ENCODE data around the gene C4BPA. TPM values are rescaled to one million over a fixed set of nuclear protein-coding genes. Genes with fewer than 3 reads are reported as not detected.

The C4BPA gene
- total RNA-seq, 1 donor from 2014 or later: not detected

DNA sequence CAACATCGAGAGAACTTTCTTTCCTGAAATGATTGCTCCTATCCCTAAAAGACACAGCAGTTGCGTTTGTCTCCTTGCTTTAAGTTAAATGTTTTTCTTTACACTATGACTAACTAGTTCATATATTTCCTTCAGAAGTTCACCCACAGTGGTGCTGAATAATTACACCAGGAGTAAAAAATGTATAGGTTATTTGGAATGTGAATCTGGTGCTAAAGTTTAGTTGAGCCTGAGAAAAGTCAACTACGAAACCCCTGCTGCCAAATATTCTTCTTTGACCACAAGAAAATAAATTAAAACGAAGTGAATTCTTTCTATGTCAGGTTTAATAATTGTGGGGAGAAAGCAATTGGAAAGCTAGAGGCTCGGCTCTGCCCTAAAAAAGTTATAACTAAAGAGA, 52.8 kb downstream of the C4BPA start:
- DNase-seq: no peak
- TF ChIP-seq, protein P1, sequence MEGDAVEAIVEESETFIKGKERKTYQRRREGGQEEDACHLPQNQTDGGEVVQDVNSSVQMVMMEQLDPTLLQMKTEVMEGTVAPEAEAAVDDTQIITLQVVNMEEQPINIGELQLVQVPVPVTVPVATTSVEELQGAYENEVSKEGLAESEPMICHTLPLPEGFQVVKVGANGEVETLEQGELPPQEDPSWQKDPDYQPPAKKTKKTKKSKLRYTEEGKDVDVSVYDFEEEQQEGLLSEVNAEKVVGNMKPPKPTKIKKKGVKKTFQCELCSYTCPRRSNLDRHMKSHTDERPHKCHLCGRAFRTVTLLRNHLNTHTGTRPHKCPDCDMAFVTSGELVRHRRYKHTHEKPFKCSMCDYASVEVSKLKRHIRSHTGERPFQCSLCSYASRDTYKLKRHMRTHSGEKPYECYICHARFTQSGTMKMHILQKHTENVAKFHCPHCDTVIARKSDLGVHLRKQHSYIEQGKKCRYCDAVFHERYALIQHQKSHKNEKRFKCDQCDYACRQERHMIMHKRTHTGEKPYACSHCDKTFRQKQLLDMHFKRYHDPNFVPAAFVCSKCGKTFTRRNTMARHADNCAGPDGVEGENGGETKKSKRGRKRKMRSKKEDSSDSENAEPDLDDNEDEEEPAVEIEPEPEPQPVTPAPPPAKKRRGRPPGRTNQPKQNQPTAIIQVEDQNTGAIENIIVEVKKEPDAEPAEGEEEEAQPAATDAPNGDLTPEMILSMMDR (IDR thresholded peaks at IDR 0.05; ENCODE audit: borderline replicate concordance): no peak
- intact Hi-C loops (cut with micrococcal nuclease): no loop called here
- peaks cover 31% of the 10 kb centered on the region for H3K9me3 ChIP-seq (replicated peaks)
- H3K36me3 ChIP-seq: no peaks in the 10 kb centered on the region
- no peaks in the 10 kb centered on the region for H3K27me3 ChIP-seq (ENCODE audit: low read depth)
- no peaks in the 10 kb centered on the region for H3K4me1 ChIP-seq
- no peak overlapping the region for H3K4me3 ChIP-seq
- H3K27ac ChIP-seq (replicated peaks): no peak overlapping the region

GRCh38 chr1:207164086-207164485, 60.1 kb downstream of the C4BPA start:
- no peak for DNase-seq
- no peaks in the 10 kb centered on the region for H3K27me3 ChIP-seq (ENCODE audit: low read depth)
- TF ChIP-seq, protein P1 (IDR thresholded peaks at IDR 0.05; ENCODE audit: borderline replicate concordance): no peak
- H3K9me3 ChIP-seq (replicated peaks): peaks cover 6% of the 10 kb centered on the region
- no peak overlapping the region for H3K4me3 ChIP-seq
- intact Hi-C loops (cut with micrococcal nuclease): no loop called here
- no peak overlapping the region for H3K27ac ChIP-seq (replicated peaks)
- H3K4me1 ChIP-seq: no peaks in the 10 kb centered on the region
- H3K36me3 ChIP-seq: no peaks in the 10 kb centered on the region

DNA sequence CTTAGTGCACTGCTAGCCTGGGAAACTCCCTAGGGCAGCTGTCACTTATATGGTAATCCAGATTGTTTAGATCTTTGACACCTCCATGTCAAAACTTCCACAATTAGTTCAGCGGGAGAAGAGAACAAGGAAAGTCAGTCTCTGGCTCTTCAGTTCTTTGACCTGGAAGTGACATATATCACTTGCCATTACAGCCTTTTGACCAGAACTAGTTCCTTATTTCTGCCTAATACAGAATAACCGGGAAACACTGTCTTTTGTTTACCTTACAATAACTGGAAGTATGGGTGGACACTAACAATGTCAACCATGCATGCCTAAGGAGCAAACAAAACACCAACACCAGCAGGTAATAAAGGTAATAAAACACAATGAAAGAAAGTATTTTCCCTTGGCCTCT, 68.3 kb downstream of the C4BPA start:
- TF ChIP-seq, protein P1 (IDR thresholded peaks at IDR 0.05; ENCODE audit: borderline replicate concordance): no peak
- no peaks in the 10 kb centered on the region for H3K9me3 ChIP-seq (replicated peaks)
- no peak overlapping the region for H3K27ac ChIP-seq (replicated peaks)
- no peaks in the 10 kb centered on the region for H3K27me3 ChIP-seq (ENCODE audit: low read depth)
- no peak for DNase-seq
- no peak overlapping the region for H3K4me3 ChIP-seq
- no peaks in the 10 kb centered on the region for H3K4me1 ChIP-seq
- intact Hi-C loops (cut with micrococcal nuclease): loop anchor here (10.0 kb wide), 1 partner anchor 232 kb away; no protein-coding TSS in a partner anchor
- no peaks in the 10 kb centered on the region for H3K36me3 ChIP-seq

DNA sequence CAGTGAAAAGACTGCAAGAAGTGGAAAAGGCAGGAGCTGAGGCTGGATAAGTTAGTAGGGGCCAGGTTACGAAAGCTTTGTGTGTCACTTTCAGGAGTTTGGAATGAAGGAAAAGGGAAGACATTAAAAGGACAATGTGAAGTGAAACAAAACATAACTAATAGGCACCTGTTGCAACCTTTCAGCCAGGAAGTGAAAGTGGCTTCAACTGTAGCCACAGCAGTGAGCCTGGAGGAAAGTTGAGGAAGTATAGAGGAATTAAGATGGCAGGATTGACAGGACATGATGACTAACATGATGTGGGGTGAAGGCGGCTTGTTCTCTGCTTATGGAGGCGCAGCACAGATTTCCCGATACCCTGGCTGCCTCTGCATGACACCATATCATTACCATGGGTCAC, 68.9 kb downstream of the C4BPA start:
- no peak for DNase-seq
- Histone ChIP-seq H3K36me3 (no peaks in the 10 kb centered on the region), H3K4me3 (no peak overlapping the region), H3K4me1 (no peaks in the 10 kb centered on the region), H3K9me3 (replicated peaks) (no peaks in the 10 kb centered on the region), H3K27me3 (ENCODE audit: low read depth) (no peaks in the 10 kb centered on the region), H3K27ac (replicated peaks) (no peak overlapping the region)
- TF ChIP-seq, protein P1 (IDR thresholded peaks at IDR 0.05; ENCODE audit: borderline replicate concordance): no peak
- intact Hi-C loops (cut with micrococcal nuclease): loop anchor here (10.0 kb wide), 1 partner anchor 232 kb away; no protein-coding TSS in a partner anchor

GRCh38 chr1:207173396-207173795, 69.4 kb downstream of the C4BPA start:
- no peak for DNase-seq
- Histone ChIP-seq H3K27ac (replicated peaks) (no peak overlapping the region), H3K4me1 (no peaks in the 10 kb centered on the region), H3K9me3 (replicated peaks) (no peaks in the 10 kb centered on the region), H3K27me3 (ENCODE audit: low read depth) (no peaks in the 10 kb centered on the region), H3K36me3 (no peaks in the 10 kb centered on the region), H3K4me3 (no peak overlapping the region)
- intact Hi-C loops (cut with micrococcal nuclease): loop anchor here (10.0 kb wide), 1 partner anchor 231 kb away; no protein-coding TSS in a partner anchor
- TF ChIP-seq, protein P1 (IDR thresholded peaks at IDR 0.05; ENCODE audit: borderline replicate concordance): no peak
